Ishikawa (cell line): ENCODE results near the gene CDX2.

ENCODE experiments used
- EGR1 ChIP-seq: IDR thresholded peaks from 2 replicates; pipeline ENCODE4 v1.6.1; 2012
- ZBTB7A ChIP-seq: IDR thresholded peaks from 2 replicates; pipeline ENCODE4 v1.6.1; 2012; ENCODE audit warnings: low read depth
- TF ChIP-seq, protein P1 (sequence below): IDR thresholded peaks from 2 replicates; pipeline ENCODE4 v1.6.1; 2012; ENCODE audit warnings: low read depth, mild to moderate bottlenecking
- TF ChIP-seq, protein P2 (sequence below): IDR thresholded peaks from 2 replicates; pipeline ENCODE4 v1.6.1; 2012

DNA sequence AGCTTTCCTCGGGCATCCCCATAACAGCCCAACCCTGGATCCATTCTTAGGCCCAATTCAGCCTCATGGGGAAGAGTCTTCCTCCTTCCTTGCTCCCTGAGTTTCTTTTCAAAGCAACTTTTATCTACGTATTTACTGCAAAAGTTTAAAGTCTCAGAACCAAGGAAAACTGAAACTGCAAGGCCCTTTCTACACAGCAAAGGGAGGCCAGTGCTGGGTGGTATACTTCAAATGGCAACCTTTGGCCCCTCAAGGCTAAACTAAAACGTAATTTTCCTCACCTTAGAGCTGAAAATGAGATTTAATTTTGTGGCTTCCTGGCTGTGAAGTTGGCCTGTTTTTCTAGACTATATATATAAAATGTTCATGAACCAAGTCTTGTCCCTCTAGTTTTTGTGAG lies 5.6 kb downstream of the CDX2 start:
- TF ChIP-seq ZBTB7A = no peak
- TF ChIP-seq EGR1 = no peak
- TF ChIP-seq, protein P1, sequence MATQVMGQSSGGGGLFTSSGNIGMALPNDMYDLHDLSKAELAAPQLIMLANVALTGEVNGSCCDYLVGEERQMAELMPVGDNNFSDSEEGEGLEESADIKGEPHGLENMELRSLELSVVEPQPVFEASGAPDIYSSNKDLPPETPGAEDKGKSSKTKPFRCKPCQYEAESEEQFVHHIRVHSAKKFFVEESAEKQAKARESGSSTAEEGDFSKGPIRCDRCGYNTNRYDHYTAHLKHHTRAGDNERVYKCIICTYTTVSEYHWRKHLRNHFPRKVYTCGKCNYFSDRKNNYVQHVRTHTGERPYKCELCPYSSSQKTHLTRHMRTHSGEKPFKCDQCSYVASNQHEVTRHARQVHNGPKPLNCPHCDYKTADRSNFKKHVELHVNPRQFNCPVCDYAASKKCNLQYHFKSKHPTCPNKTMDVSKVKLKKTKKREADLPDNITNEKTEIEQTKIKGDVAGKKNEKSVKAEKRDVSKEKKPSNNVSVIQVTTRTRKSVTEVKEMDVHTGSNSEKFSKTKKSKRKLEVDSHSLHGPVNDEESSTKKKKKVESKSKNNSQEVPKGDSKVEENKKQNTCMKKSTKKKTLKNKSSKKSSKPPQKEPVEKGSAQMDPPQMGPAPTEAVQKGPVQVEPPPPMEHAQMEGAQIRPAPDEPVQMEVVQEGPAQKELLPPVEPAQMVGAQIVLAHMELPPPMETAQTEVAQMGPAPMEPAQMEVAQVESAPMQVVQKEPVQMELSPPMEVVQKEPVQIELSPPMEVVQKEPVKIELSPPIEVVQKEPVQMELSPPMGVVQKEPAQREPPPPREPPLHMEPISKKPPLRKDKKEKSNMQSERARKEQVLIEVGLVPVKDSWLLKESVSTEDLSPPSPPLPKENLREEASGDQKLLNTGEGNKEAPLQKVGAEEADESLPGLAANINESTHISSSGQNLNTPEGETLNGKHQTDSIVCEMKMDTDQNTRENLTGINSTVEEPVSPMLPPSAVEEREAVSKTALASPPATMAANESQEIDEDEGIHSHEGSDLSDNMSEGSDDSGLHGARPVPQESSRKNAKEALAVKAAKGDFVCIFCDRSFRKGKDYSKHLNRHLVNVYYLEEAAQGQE = no peak
- TF ChIP-seq, protein P2, sequence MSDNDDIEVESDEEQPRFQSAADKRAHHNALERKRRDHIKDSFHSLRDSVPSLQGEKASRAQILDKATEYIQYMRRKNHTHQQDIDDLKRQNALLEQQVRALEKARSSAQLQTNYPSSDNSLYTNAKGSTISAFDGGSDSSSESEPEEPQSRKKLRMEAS = no peak
